PC-9 (cell line): Measurements from ENCODE around the gene FAM151A. TPM values are rescaled to one million over a fixed set of nuclear protein-coding genes. Genes with fewer than 3 reads are reported as not detected.

ENCODE experiments used
- BruUV-seq: library from RNA; stranded (reverse); fragments of 400-500 nt; replicated peaks from 2 replicates; lab custom pipeline; 2021; lab: Mats Ljungman, UMichigan
- CTCF ChIA-PET: fragments of 300-600 bp; sonication (Branson Sonifier 250); formaldehyde crosslinking; loops from one replicate; lab custom pipeline; 2022; ENCODE audit warnings: antibody characterized with exemption; lab: Charles Lee
- POLR2A ChIA-PET: fragments of 300-600 bp; sonication (Branson Sonifier 250); formaldehyde crosslinking; loops from one replicate; lab custom pipeline; 2022; ENCODE audit warnings: antibody characterized with exemption; ENCODE audit not compliant: unreplicated experiment; lab: Charles Lee
- DNase-seq, 2 experiments: peaks; one replicate each; pipeline versions ENCODE4 v3.0.0 to v3.0.0-alpha.2; 2015 to 2022; ENCODE audit warnings: mixed read lengths in 1 of 2
- H2AFZ ChIP-seq: fragments of 200-600 bp; sonication (generic); 2 replicates; pipeline ENCODE4 v1.8.1; 2017; ENCODE audit warnings: antibody characterized with exemption
- H3F3A ChIP-seq: fragments of 200-600 bp; sonication (generic); 2 replicates; pipeline ENCODE4 v1.8.1; 2017; ENCODE audit warnings: antibody characterized with exemption, mild to moderate bottlenecking, low read depth; ENCODE audit not compliant: insufficient read depth
- H3K27ac ChIP-seq: fragments of 200-600 bp; sonication (generic); 2 replicates; pipeline ENCODE4 v1.6.1; 2016; ENCODE audit warnings: mixed run types
- H3K27me3 ChIP-seq: fragments of 200-600 bp; sonication (generic); 2 replicates; pipeline ENCODE4 v1.6.1; 2016; ENCODE audit warnings: low read depth, mixed run types; ENCODE audit not compliant: insufficient read depth
- H3K36me3 ChIP-seq: fragments of 200-600 bp; sonication (generic); 2 replicates; pipeline ENCODE4 v1.6.1; 2016; ENCODE audit warnings: low read depth, mixed run types
- H3K4me1 ChIP-seq: fragments of 200-600 bp; sonication (generic); replicated peaks from 2 replicates; pipeline ENCODE4 v1.6.1; 2016; ENCODE audit warnings: mixed run types; ENCODE audit not compliant: insufficient read depth
- H3K4me2 ChIP-seq: fragments of 200-600 bp; sonication (generic); 2 replicates; pipeline ENCODE4 v1.6.1; 2017; ENCODE audit warnings: mixed run types
- H3K4me3 ChIP-seq: fragments of 200-600 bp; sonication (generic); 2 replicates; pipeline ENCODE4 v1.6.1; 2016; ENCODE audit warnings: mixed run types
- H3K79me2 ChIP-seq: fragments of 200-600 bp; sonication (generic); 2 replicates; pipeline ENCODE4 v1.6.1; 2017; ENCODE audit warnings: low read depth, mixed run types
- H3K9me2 ChIP-seq: fragments of 200-600 bp; sonication (generic); 2 replicates; pipeline ENCODE4 v1.8.1; 2017; ENCODE audit warnings: mild to moderate bottlenecking; ENCODE audit not compliant: insufficient read depth
- H3K9me3 ChIP-seq: fragments of 200-600 bp; sonication (generic); 2 replicates; pipeline ENCODE4 v1.8.1; 2016; ENCODE audit warnings: low read depth; ENCODE audit not compliant: insufficient read depth
- H4K20me1 ChIP-seq: fragments of 200-600 bp; sonication (generic); 2 replicates; pipeline ENCODE4 v1.8.1; 2017; ENCODE audit not compliant: insufficient read depth
- CTCF ChIP-seq: fragments of 200-600 bp; sonication (generic); conservative IDR thresholded peaks from 2 replicates; pipeline ENCODE4 v1.6.1; 2017; ENCODE audit warnings: mixed run types, antibody characterized with exemption, mild to moderate bottlenecking, moderate library complexity
- EZH2 ChIP-seq: fragments of 200-600 bp; sonication (generic); IDR thresholded peaks from 2 replicates; pipeline ENCODE4 v1.8.0; 2017; ENCODE audit warnings: antibody characterized with exemption, low read depth
- intact Hi-C: fragments of 100-400 bp; cut with micrococcal nuclease; formaldehyde crosslinking; loops from one replicate; pipeline ENCODE4 v1.10.0; 2022; ENCODE audit not compliant: unreplicated experiment
- total RNA-seq: library from RNA; stranded (reverse); gene quantifications from 2 replicates; pipeline ENCODE4 v1.2.3, GENCODE V29; 2021

The FAM151A gene
- total RNA-seq, 1 experiment from 2014 or later = not detected

- Histone ChIP-seq H3F3A (no peaks in the 10 kb centered on the region), H2AFZ (no peak overlapping the region), H4K20me1 (no peaks in the 10 kb centered on the region), H3K4me1 (no peaks in the 10 kb centered on the region), H3K27ac (no peak overlapping the region), H3K36me3 (no peaks in the 10 kb centered on the region), H3K9me3 (no peaks in the 10 kb centered on the region), H3K4me3 (no peak overlapping the region), H3K79me2 (no peaks in the 10 kb centered on the region), H3K9me2 (no peaks in the 10 kb centered on the region), H3K27me3 (no peaks in the 10 kb centered on the region), H3K4me2 (no peak overlapping the region)
- TF ChIP-seq CTCF (no peak), EZH2 (no peak)
- intact Hi-C loops = loop anchor here (10.0 kb wide), 1 partner anchor 593 kb away; no protein-coding TSS in a partner anchor
- no peak for DNase-seq
- ChIA-PET CTCF (interaction anchor here (0.5 to 0.8 kb wide), 3 partner anchors 216 to 722 kb away, joined by 3 to 16 read pairs (median 4); partner anchors contain the start of gene LRRC42), POLR2A (no interaction called here)
- no TSS peak for BruUV-seq
Observed at GRCh38 chr1:54667797-54668196, 44.5 kb upstream of the FAM151A start.

- H2AFZ ChIP-seq = no peak overlapping the region
- H3K4me2 ChIP-seq = no peak overlapping the region
- H3K27me3 ChIP-seq = no peaks in the 10 kb centered on the region
- TF ChIP-seq CTCF (no peak), EZH2 (no peak)
- ChIA-PET CTCF (interaction anchor here (0.7 kb wide), 1 partner anchor 350 kb away, joined by 4 read pairs; no protein-coding TSS in a partner anchor), POLR2A (no interaction called here)
- BruUV-seq = no TSS peak
- H3K4me1 ChIP-seq = no peaks in the 10 kb centered on the region
- H3K79me2 ChIP-seq = no peaks in the 10 kb centered on the region
- H4K20me1 ChIP-seq = no peaks in the 10 kb centered on the region
- no peak overlapping the region for H3K4me3 ChIP-seq
- H3K9me3 ChIP-seq = no peaks in the 10 kb centered on the region
- H3F3A ChIP-seq = no peaks in the 10 kb centered on the region
- no peaks in the 10 kb centered on the region for H3K9me2 ChIP-seq
- H3K36me3 ChIP-seq = no peaks in the 10 kb centered on the region
- DNase-seq = no peak
- intact Hi-C loops = loop anchor here (10.0 kb wide), 1 partner anchor 592 kb away; no protein-coding TSS in a partner anchor
- no peak overlapping the region for H3K27ac ChIP-seq
Observed at GRCh38 chr1:54666333-54666732, 43.0 kb upstream of the FAM151A start.

- Histone ChIP-seq H3K4me1 (no peaks in the 10 kb centered on the region), H3K4me3 (no peak overlapping the region), H3K9me2 (no peaks in the 10 kb centered on the region), H3F3A (no peaks in the 10 kb centered on the region), H2AFZ (no peak overlapping the region), H3K36me3 (no peaks in the 10 kb centered on the region), H3K79me2 (no peaks in the 10 kb centered on the region), H3K4me2 (no peak overlapping the region), H3K9me3 (no peaks in the 10 kb centered on the region), H3K27ac (no peak overlapping the region), H4K20me1 (no peaks in the 10 kb centered on the region), H3K27me3 (no peaks in the 10 kb centered on the region)
- BruUV-seq = no TSS peak
- ChIA-PET POLR2A (no interaction called here), CTCF (no interaction called here)
- TF ChIP-seq EZH2 (no peak), CTCF (no peak)
- intact Hi-C loops = loop anchor here (10.0 kb wide), 1 partner anchor 591 kb away; no protein-coding TSS in a partner anchor
- DNase-seq = no peak
Observed at GRCh38 chr1:54665852-54666251, 42.5 kb upstream of the FAM151A start.
